Immature natural killer cell (primary cell): Measurements from ENCODE around the gene PDGFB. TPM values are rescaled to one million over a fixed set of nuclear protein-coding genes. Genes with fewer than 3 reads are reported as not detected.
A peak's percentile ranks its signal among the peaks of the same experiment; 100 is the strongest.

Source experiments
- DNase-seq, 3 donors: peaks; one replicate each; pipeline ENCODE4 v3.0.0; 2022; ENCODE audit warnings: mixed read lengths in 1 of 3
- H3K27ac Mint-ChIP-seq, 6 donors: one replicate each; pipeline ENCODE4 v1.8.0; 2020; ENCODE audit warnings: mixed read lengths in 6 of 6, mild to moderate bottlenecking in 5 of 6, inconsistent platforms in 4 of 6, moderate library complexity in 3 of 6
- H3K27me3 Mint-ChIP-seq, 3 donors: one replicate each; pipeline ENCODE4 v1.8.0; 2020 to 2021; ENCODE audit warnings: low read depth in 3 of 3, mild to moderate bottlenecking in 3 of 3, mixed read lengths in 3 of 3, moderate library complexity in 3 of 3, inconsistent platforms in 1 of 3
- H3K36me3 Mint-ChIP-seq, 3 donors: one replicate each; pipeline ENCODE4 v1.8.0; 2020; ENCODE audit warnings: mixed read lengths in 3 of 3, inconsistent platforms in 2 of 3, mild to moderate bottlenecking in 2 of 3
- H3K4me1 Mint-ChIP-seq, 2 donors: one replicate each; pipeline ENCODE4 v1.8.0; 2020; ENCODE audit warnings: inconsistent platforms in 2 of 2, mild to moderate bottlenecking in 2 of 2, mixed read lengths in 2 of 2, moderate library complexity in 1 of 2
- H3K4me3 Mint-ChIP-seq, 5 donors: one replicate each; pipeline ENCODE4 v1.8.0; 2020; ENCODE audit warnings: mild to moderate bottlenecking in 5 of 5, mixed read lengths in 5 of 5, inconsistent platforms in 3 of 5, moderate library complexity in 3 of 5
- H3K9me3 Mint-ChIP-seq, 6 donors: one replicate each; pipeline ENCODE4 v1.8.0; 2020; ENCODE audit warnings: mild to moderate bottlenecking in 6 of 6, mixed read lengths in 6 of 6, inconsistent platforms in 4 of 6, moderate library complexity in 3 of 6
- polyA plus RNA-seq, 3 donors: library from polyadenylated mRNA; unstranded; fragments of 300-500 nt; fragmentation: Illumina TruSeq; gene quantifications; one replicate each; pipeline ENCODE4 v1.2.3, GENCODE V29; 2021

PDGFB gene
- polyA plus RNA-seq, 3 donors from 2014 or later: 0.58 to 0.61 TPM; not detected in 1

DNA sequence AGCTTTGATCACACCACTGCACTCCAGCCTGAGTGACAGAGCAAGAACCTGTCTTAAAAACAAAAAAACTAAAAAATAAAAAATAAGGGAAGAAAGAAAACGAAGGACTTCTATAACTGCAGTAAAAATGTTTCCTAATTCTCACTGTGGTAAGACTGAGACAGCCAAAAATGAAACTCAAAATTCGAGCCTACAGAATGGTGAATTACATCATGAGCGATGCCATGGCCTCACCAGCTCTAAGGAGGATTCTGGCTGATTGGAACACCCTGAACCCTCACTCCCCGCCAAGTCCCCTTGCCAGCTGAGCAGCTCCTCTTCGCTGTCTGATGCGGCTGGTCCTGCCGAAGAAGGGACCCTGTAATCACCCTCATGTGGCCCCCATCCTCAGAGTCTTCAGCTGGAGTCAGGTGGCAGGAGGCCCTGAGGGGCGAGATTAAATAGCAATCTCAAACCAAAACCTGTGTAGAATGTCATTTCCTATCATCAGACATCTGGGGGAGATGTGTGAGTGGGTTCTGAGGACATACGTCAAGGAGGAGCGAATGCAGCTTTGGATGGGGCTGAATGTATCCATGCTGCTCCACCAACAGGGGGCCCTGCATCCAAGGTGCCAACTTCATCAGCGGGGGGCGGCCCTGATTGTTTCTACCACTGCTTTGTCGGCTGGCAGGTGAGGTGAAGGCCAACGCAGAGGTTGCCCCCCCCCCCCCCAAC is 29.2 kb downstream of the PDGFB start:
- peak in 2 of 3 donors; percentile 18 to 30 for DNase-seq
- Mint-ChIP-seq H3K4me1 (peaks cover 7% of the 10 kb centered on the region in 2 donors), H3K36me3 (no peaks in the 10 kb centered on the region), H3K27me3 (peaks cover 10 to 30% (median 20%) of the 10 kb centered on the region in 3 donors), H3K9me3 (peaks cover 0 to 3% (median 0%) of the 10 kb centered on the region in 6 donors), H3K27ac (peak overlapping the region in 3 of 6 donors; percentile 37 to 61 (median 45)), H3K4me3 (peak overlapping the region in 1 of 5 donors; percentile 36)

DNA sequence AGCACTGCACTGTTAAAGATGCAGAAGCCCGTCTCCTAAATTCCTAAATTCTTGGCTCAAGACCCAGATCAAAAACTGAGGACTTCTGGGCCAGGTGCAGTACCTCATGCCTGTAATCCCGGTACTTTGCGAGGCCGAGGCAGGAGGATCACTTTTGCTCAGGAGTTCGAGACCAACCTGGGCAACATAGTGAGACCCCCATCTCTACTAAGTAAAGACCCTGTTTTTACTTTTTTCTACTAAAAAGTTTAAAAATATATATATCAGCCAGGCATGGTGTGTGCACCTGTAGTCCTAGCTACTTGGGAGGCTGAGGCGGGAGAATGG is 29.7 kb downstream of the PDGFB start:
- Mint-ChIP-seq H3K4me1 (peaks cover 7% of the 10 kb centered on the region in 2 donors), H3K27me3 (peaks cover 10 to 28% (median 20%) of the 10 kb centered on the region in 3 donors), H3K27ac (no peak overlapping the region), H3K4me3 (no peak overlapping the region), H3K36me3 (no peaks in the 10 kb centered on the region), H3K9me3 (peaks cover 0 to 3% (median 0%) of the 10 kb centered on the region in 6 donors)
- no peak for DNase-seq

DNA sequence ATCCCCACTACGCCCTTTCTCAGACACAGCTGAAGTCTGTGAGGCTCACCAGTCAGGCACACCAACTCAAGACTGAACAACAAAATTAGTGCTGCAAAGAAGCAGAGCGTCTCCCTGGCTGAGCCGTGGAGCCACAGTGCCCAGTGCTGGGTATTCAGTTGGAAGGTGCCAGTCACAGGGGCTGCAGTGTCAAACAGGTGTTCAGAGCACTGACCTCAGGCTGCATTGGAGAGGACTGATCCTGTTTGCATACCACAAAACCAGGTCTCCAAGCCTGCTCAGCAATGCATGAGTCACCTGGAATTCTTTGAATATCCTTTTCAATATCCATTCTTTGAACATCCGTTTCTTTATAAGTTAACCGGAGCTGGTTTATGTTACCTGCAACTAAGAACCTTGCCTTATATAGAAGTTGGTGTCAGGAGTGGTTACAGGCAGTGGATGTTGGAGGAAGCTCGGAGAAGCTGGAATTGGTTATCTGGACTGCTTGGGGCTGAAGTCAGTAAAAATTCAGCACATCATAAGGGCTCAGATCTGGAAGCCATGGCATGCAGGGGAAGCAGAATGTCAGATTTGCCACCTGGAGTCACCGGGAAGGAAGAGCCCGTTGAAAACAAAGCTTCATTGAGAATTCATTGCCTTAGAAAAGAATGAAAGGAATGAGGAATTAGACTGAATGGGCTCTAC is 30.3 kb downstream of the PDGFB start:
- Mint-ChIP-seq H3K36me3 (no peaks in the 10 kb centered on the region), H3K27me3 (peaks cover 10 to 27% (median 20%) of the 10 kb centered on the region in 3 donors), H3K4me3 (peak overlapping the region in 1 of 5 donors; percentile 7)

DNA sequence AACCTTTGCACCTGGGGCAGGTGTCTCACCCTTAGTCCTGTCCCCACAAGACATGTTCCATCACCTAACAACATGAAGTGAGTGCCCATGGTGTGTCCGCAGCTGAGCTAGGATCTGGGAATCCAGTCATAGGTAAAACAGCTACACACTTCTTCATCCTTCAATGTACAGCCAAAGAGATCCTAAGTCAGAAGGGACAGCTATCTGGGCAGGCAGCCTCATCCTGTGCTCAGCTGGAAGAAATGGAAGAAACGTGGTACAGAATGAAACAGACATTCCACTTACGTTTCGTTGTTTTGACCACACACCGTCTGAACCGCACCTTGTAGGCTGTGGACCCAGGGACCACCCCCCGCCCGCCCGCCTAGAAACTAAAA is 30.8 kb downstream of the PDGFB start:
- Mint-ChIP-seq H3K27me3 (peaks cover 10 to 27% (median 20%) of the 10 kb centered on the region in 3 donors), H3K9me3 (peaks cover 0 to 2% (median 0%) of the 10 kb centered on the region in 6 donors), H3K27ac (no peak overlapping the region), H3K36me3 (no peaks in the 10 kb centered on the region), H3K4me3 (no peak overlapping the region), H3K4me1 (peaks cover 7% of the 10 kb centered on the region in 2 donors)
- DNase-seq: no peak

More for the DNA sequence above, 30.3 kb downstream of the PDGFB start:
- no peak overlapping the region for H3K27ac Mint-ChIP-seq
- peaks cover 7% of the 10 kb centered on the region in 2 donors for H3K4me1 Mint-ChIP-seq
- DNase-seq: no peak
- peaks cover 0 to 3% (median 0%) of the 10 kb centered on the region in 6 donors for H3K9me3 Mint-ChIP-seq

DNA sequence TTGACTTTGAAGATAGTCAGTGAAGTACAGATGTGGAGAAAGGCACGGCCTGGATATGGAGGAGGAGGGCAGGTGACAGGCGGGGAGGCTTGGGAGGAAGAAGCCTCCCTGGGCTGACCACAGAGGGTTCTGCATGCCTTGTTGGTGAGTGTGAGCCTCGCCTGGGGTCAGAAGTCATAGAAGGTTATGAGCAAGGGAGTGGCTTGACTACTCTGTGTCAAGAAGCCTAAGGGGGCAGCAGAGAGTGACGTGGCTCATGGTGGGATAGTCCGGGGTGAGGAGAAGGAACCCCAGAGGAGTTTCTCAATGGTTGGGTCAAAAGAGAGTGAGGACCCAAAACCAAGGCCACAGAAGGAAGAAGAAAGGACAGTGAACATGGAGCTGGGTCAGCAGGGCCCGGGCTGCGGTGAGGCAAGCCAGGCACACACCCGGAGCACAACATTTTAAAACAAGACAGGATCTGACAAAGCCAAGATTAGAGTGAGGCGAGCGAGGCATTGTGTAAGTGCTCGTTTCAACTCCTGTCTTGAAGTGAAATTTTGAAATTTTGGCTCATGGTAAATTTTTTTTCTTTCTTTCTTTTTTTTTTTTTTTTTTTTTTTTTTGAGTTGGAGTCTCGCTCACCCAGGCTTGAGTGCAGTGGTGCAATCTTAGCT is 31.9 kb downstream of the PDGFB start:
- peaks cover 12 to 22% (median 17%) of the 10 kb centered on the region in 3 donors for H3K27me3 Mint-ChIP-seq
- no peak for DNase-seq
- peaks cover 14 to 16% of the 10 kb centered on the region in 2 donors for H3K4me1 Mint-ChIP-seq
- H3K4me3 Mint-ChIP-seq: no peak overlapping the region
- peak overlapping the region in 1 of 6 donors; percentile 71 for H3K27ac Mint-ChIP-seq
- H3K36me3 Mint-ChIP-seq: no peaks in the 10 kb centered on the region
- peaks cover 0 to 2% (median 0%) of the 10 kb centered on the region in 6 donors for H3K9me3 Mint-ChIP-seq

DNA sequence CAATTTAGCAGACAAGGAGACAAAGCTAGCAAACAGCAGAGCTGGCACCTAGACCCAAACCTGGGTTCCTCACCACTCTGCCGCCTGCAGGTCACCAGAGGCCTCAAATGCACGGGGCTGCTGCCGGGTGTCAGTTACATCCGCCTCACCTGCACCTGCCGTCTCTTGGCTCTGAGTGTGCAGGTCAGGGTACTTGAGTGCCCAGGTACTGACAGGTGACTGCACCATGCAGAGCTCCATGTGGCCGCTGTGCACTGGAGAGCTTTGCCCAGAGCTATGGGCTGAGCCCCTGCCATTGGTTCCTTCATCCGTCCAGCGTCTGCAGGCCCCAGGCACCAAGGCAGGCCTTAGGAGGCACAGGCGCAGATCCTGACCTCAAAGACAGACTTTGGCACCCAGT is 35.0 kb downstream of the PDGFB start:
- no peak overlapping the region for H3K4me3 Mint-ChIP-seq
- no peaks in the 10 kb centered on the region for H3K36me3 Mint-ChIP-seq
- peaks cover 38% of the 10 kb centered on the region in 2 donors for H3K4me1 Mint-ChIP-seq
- DNase-seq: no peak
- no peak overlapping the region for H3K27ac Mint-ChIP-seq
- H3K27me3 Mint-ChIP-seq: peaks cover 14 to 35% (median 15%) of the 10 kb centered on the region in 3 donors
- H3K9me3 Mint-ChIP-seq: no peaks in the 10 kb centered on the region

DNA sequence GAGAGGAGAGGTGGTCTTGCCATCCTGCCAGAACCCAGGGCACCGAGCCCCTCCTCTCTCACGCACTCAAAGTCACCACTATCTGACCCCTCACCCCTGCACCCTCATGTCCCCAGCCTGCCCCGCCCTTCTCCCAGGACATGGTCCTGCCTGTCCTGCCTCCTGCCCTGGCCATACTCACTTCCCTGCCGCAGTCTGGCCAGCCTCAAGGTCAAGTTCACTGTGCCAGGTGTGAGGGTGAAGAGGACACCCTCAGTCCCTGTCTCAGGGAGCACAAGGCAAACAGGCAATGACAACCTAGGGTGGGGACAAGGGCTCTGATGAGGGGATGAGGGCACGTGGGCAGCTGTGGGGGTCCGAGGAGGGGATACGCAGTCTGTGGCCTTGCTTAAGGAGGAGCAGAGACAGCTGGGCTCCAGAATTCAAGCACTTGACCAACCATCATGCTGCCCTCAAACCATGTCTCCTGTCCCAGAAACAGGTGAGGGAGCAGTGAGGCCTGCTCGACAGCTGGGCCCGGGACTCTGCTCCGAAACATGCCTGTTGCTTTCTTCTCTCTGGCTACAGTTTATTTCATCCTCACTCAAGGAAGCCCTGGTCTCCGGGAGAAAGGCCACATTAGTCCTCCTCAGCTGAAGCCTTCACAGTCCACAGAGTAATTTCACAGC is 36.6 kb downstream of the PDGFB start:
- Mint-ChIP-seq H3K4me3 (peak overlapping the region in 3 of 5 donors; percentile 52 to 69 (median 61)), H3K9me3 (no peaks in the 10 kb centered on the region), H3K36me3 (no peaks in the 10 kb centered on the region), H3K27me3 (peaks cover 14 to 32% (median 14%) of the 10 kb centered on the region in 3 donors), H3K4me1 (peaks cover 39 to 45% of the 10 kb centered on the region in 2 donors), H3K27ac (peak overlapping the region in 4 of 6 donors; percentile 43 to 87 (median 60))
- no peak for DNase-seq

DNA sequence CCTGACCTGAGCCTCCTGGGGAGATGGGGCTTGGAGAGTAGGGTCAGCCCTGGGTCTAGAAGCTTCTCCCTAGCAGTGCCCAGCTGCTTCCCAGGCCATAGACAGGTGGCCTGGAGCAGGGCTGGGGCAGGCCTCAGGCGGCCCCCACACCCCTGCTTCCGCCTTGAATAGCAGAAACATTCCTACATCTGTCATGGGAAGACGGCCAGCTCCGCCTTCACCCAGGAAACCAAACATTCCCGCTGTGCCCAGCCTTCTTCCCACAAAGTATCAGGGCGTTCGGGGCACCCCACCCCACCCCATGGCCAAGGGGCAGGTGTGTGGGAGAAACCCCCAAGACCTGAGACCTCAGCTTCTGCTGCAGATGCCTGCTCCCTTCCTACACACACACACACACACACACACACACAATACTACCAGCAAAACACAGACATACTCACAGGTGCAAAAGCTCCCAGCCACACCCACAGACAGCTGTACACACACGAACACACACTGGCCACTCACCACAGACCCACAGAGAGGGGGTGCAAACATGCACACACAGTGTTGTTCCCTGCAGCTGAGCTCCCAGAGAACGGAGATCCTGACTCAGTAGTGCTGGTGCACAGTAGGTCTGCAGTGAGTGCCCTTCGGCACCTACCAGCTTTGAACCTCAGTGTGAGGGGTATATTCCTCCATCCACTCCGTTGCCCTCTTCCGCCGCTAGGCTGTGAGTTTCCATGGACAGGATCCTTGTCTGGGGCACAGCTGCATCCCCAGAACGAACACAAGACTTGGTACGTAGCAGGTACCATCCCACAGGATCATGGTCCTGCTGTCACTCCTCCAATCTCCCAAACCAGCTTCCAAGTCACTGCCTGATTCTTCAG is 37.4 kb downstream of the PDGFB start:
- H3K36me3 Mint-ChIP-seq: no peaks in the 10 kb centered on the region
- H3K4me3 Mint-ChIP-seq: peak overlapping the region; percentile 16 to 69 (median 52)
- H3K27ac Mint-ChIP-seq: peak overlapping the region in 5 of 6 donors; percentile 35 to 86 (median 73)
- H3K4me1 Mint-ChIP-seq: peaks cover 39 to 45% of the 10 kb centered on the region in 2 donors
- no peaks in the 10 kb centered on the region for H3K9me3 Mint-ChIP-seq
- DNase-seq: no peak
- H3K27me3 Mint-ChIP-seq: peaks cover 9 to 30% (median 14%) of the 10 kb centered on the region in 3 donors

DNA sequence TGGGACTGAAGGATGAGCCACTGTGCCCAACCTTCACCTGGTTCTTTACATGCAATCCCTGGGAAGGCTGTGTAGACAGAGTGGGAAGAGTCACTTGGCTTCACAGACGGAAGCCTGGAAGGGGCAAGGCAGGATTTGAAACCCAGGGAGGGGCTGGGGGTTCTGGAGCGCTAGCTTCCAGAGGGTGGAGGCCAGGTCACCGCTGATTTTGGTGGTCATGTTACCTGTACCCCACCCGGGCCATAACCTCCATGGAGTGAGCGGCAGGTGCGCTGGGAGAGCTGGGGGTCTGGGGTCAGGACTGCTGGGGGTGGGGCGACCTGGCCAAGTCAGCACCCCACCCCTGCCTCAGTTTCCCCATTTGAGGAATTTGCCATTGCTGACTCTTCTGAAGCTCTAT is 38.3 kb downstream of the PDGFB start:
- H3K27me3 Mint-ChIP-seq: peaks cover 9 to 29% (median 14%) of the 10 kb centered on the region in 3 donors
- H3K9me3 Mint-ChIP-seq: no peaks in the 10 kb centered on the region
- H3K4me1 Mint-ChIP-seq: peaks cover 39 to 45% of the 10 kb centered on the region in 2 donors
- H3K36me3 Mint-ChIP-seq: no peaks in the 10 kb centered on the region
- H3K27ac Mint-ChIP-seq: peak overlapping the region in 2 of 6 donors; percentile 91 to 93
- peak overlapping the region in 2 of 5 donors; percentile 21 to 84 for H3K4me3 Mint-ChIP-seq
- no peak for DNase-seq

DNA sequence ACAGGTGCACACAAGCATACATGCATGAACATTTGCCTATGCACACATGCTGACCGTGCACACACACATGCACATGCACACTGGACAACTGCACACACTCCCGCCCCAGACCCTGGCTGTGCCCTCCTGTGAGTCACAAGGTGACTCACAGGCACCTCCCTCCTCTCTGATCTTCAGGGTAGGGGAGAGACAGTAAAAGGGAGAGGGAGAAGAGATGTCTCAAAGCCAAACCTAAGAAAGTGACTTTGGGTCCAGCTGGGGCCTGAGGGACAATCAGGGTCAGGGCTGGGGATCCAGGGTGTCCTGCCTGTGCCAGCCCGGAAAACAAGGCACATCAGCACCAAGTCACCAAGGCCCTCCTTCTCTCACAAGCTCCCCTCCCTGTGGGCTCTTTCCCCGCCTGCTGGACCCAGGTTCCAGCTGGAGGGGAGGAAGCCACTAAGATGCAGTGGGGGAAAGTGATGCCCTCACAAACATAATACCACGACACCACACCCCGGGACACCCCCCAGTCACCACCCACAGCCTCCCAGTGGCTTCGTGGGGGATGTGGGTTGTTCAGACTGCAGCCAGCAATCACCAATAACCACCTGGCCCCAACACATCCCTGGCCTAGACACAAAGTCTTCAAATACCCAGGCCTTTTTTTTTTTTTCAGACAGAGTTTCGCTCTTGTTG is 39.3 kb downstream of the PDGFB start:
- DNase-seq: peak; percentile 84 to 90 (median 85)
- H3K9me3 Mint-ChIP-seq: no peaks in the 10 kb centered on the region
- peaks cover 39 to 45% of the 10 kb centered on the region in 2 donors for H3K4me1 Mint-ChIP-seq
- H3K36me3 Mint-ChIP-seq: no peaks in the 10 kb centered on the region
- H3K27ac Mint-ChIP-seq: peak overlapping the region; percentile 68 to 93 (median 90)
- H3K27me3 Mint-ChIP-seq: peaks cover 9 to 29% (median 11%) of the 10 kb centered on the region in 3 donors
- H3K4me3 Mint-ChIP-seq: peak overlapping the region; percentile 68 to 84 (median 73)

DNA sequence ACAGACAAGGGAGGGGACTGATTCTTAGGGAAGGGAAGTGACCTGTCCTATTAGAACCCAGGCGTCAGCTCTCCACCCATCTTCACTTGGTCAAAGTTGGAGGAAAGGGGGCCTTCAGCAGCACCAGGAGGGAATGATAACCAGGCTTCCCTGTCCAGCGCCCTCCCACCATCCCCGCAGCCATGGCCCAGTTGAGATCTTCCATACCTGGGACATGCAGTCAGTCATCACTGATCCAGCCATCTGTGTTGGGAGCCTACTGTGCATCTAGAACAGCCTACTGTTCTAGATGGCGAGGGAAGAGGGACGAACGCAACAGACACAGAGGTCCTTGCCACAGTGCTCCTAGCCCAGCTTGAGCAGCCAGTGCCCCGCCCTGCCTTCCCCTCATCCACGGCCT is 40.6 kb downstream of the PDGFB start:
- Mint-ChIP-seq H3K27ac (peak overlapping the region in 3 of 6 donors; percentile 6 to 67 (median 27)), H3K36me3 (peaks cover 0 to 4% (median 0%) of the 10 kb centered on the region in 3 donors), H3K27me3 (peaks cover 9 to 32% (median 11%) of the 10 kb centered on the region in 3 donors), H3K9me3 (no peaks in the 10 kb centered on the region), H3K4me1 (peaks cover 39 to 45% of the 10 kb centered on the region in 2 donors), H3K4me3 (peak overlapping the region in 2 of 5 donors; percentile 13 to 20)
- no peak for DNase-seq

DNA sequence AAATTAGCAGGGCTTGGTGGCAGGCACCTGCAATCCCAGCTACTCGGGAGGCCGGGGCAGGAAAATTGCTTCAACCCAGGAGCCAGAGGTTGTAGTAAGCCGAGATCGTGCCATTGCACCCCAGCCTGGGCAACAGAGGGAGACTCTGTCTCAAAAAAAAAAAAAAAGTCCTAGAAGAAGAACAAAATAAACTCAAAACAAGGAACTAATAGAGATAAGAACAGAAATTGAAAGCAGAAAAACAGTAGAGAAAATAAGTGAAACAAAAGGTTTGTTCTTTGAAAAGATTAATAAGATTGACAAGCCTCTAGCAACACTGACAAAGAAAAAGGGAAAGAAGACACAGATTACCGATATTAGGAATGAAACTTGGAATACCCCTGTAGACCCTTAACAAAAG is 47.2 kb downstream of the PDGFB start:
- H3K27ac Mint-ChIP-seq: no peak overlapping the region
- peaks cover 3 to 4% (median 4%) of the 10 kb centered on the region in 3 donors for H3K36me3 Mint-ChIP-seq
- peaks cover 0 to 4% (median 3%) of the 10 kb centered on the region in 6 donors for H3K9me3 Mint-ChIP-seq
- DNase-seq: no peak
- H3K4me1 Mint-ChIP-seq: no peaks in the 10 kb centered on the region
- H3K27me3 Mint-ChIP-seq: peaks cover 5 to 12% (median 6%) of the 10 kb centered on the region in 3 donors
- H3K4me3 Mint-ChIP-seq: no peak overlapping the region
